GM12891 (cell line): Measurements from ENCODE around the gene KCNMB4.

Experiments
- DNase-seq: peaks from one replicate; pipeline ENCODE4 v3.0.0; 2011; ENCODE audit warnings: low spot score; ENCODE audit not compliant: insufficient read length
- FAIRE-seq: peaks from 2 replicates; lab custom pipeline; 2011; peaks lifted over from hg19 to GRCh38; lab: Jason Lieb, UNC
- PAX5 ChIP-seq: IDR thresholded peaks from 2 replicates; pipeline ENCODE4 v1.6.1; 2011; ENCODE audit warnings: low read length, moderate library complexity, mild to moderate bottlenecking; ENCODE audit not compliant: insufficient read depth, severe bottlenecking
- POLR2A ChIP-seq: IDR thresholded peaks from 2 replicates; pipeline ENCODE4 v1.6.1; 2011; ENCODE audit warnings: low read depth, low read length, control low read depth
- POLR2AphosphoS5 ChIP-seq: IDR thresholded peaks from 2 replicates; pipeline ENCODE4 v1.6.1; 2011; ENCODE audit warnings: low read depth, low read length, control low read depth
- POU2F2 ChIP-seq: IDR thresholded peaks from 2 replicates; pipeline ENCODE4 v1.6.1; 2011; ENCODE audit warnings: low read depth, mild to moderate bottlenecking, control low read depth, low read length, moderate library complexity
- SPI1 ChIP-seq: IDR thresholded peaks from 2 replicates; pipeline ENCODE4 v1.6.1; 2011; ENCODE audit warnings: low read depth, low read length, control low read depth
- TAF1 ChIP-seq: IDR thresholded peaks from 2 replicates; pipeline ENCODE4 v1.6.1; 2011; ENCODE audit warnings: low read depth, low read length, control low read depth

The KCNMB4 gene

GRCh38 chr12:70449753-70450341 lies 83.8 kb downstream of the KCNMB4 start:
- DNase-seq = no peak
- TF ChIP-seq POU2F2 (no peak), PAX5 (no peak), SPI1 (no peak), POLR2AphosphoS5 (no peak), POLR2A (no peak), TAF1 (no peak)
- FAIRE-seq = no peak

GRCh38 chr12:70451528-70451927 lies 85.4 kb downstream of the KCNMB4 start:
- TF ChIP-seq PAX5 = no peak
- TF ChIP-seq TAF1 = no peak
- no peak for TF ChIP-seq POLR2AphosphoS5
- no peak for TF ChIP-seq POU2F2
- TF ChIP-seq SPI1 = no peak
- TF ChIP-seq POLR2A = no peak
- DNase-seq = no peak
- FAIRE-seq = no peak

GRCh38 chr12:70456953-70457352 lies 90.9 kb downstream of the KCNMB4 start:
- DNase-seq (no peak), FAIRE-seq (no peak)
- no peak for TF ChIP-seq POU2F2
- TF ChIP-seq PAX5 = no peak
- TF ChIP-seq SPI1 = no peak
- TF ChIP-seq TAF1 = no peak
- TF ChIP-seq POLR2AphosphoS5 = no peak
- TF ChIP-seq POLR2A = no peak

- FAIRE-seq (no peak), DNase-seq (peak; percentile 4)
- no peak for TF ChIP-seq TAF1
- TF ChIP-seq SPI1 = peak; percentile 89
- no peak for TF ChIP-seq POU2F2
Measured at GRCh38 chr12:70459786-70460185, 93.7 kb downstream of the KCNMB4 start.

- no peak for DNase-seq
- FAIRE-seq = no peak
- TF ChIP-seq TAF1 (no peak), POLR2AphosphoS5 (no peak), SPI1 (no peak), POLR2A (no peak), POU2F2 (no peak), PAX5 (no peak)
Measured at GRCh38 chr12:70463997-70464396, 97.9 kb downstream of the KCNMB4 start.

GRCh38 chr12:70466753-70467152 lies 100.7 kb downstream of the KCNMB4 start:
- TF ChIP-seq TAF1 (no peak), POU2F2 (no peak), POLR2AphosphoS5 (no peak), PAX5 (no peak), POLR2A (no peak), SPI1 (no peak)
- no peak for FAIRE-seq

GRCh38 chr12:70467476-70467875 lies 101.4 kb downstream of the KCNMB4 start:
- DNase-seq = no peak
- TF ChIP-seq TAF1 (no peak), POLR2AphosphoS5 (no peak), POU2F2 (no peak), PAX5 (no peak), POLR2A (no peak), SPI1 (no peak)
- FAIRE-seq = no peak

More at GRCh38 chr12:70466753-70467152, 100.7 kb downstream of the KCNMB4 start:
- no peak for DNase-seq

- TF ChIP-seq PAX5 = no peak
- TF ChIP-seq POLR2A = no peak
- no peak for TF ChIP-seq POLR2AphosphoS5
- no peak for TF ChIP-seq POU2F2
- TF ChIP-seq TAF1 = no peak
- no peak for TF ChIP-seq SPI1
- FAIRE-seq (no peak), DNase-seq (no peak)
Measured at GRCh38 chr12:70467918-70468733, 102.0 kb downstream of the KCNMB4 start.

- TF ChIP-seq SPI1 (no peak), POLR2AphosphoS5 (no peak)
- DNase-seq = no peak
- no peak for FAIRE-seq
Measured at GRCh38 chr12:70468741-70469140, 102.7 kb downstream of the KCNMB4 start.

GRCh38 chr12:70469221-70469820 lies 103.2 kb downstream of the KCNMB4 start:
- DNase-seq = no peak
- TF ChIP-seq PAX5 = no peak
- no peak for TF ChIP-seq POLR2AphosphoS5
- TF ChIP-seq TAF1 = no peak
- no peak for TF ChIP-seq POU2F2
- TF ChIP-seq SPI1 = no peak
- TF ChIP-seq POLR2A = no peak
- no peak for FAIRE-seq
